Ureter (tissue), 1 donor: ENCODE measurements around the gene C2orf72. TPM values are rescaled to one million over a fixed set of nuclear protein-coding genes. Genes with fewer than 3 reads are reported as not detected.
"Not testable (repeated sequence)": the region's sequence is repeated elsewhere in the genome, so short reads cannot be mapped to it uniquely, and the experiment has no call there.

ENCODE experiments used
- DNase-seq: peaks from one replicate; pipeline ENCODE4 v3.0.0-alpha.2; 2020; ENCODE audit warnings: low spot score
- total RNA-seq: library from RNA; stranded (reverse); gene quantifications from one replicate; pipeline ENCODE4 v1.2.4, GENCODE V29; 2023
- donor health status: DM: yes; HTN: yes; CAD: no.

The C2orf72 gene
- total RNA-seq, 1 donor from 2014 or later, result 1.0 TPM

GRCh38 chr2:231013820-231014219, 23.5 kb upstream of the C2orf72 start:
- no peak for DNase-seq

DNA sequence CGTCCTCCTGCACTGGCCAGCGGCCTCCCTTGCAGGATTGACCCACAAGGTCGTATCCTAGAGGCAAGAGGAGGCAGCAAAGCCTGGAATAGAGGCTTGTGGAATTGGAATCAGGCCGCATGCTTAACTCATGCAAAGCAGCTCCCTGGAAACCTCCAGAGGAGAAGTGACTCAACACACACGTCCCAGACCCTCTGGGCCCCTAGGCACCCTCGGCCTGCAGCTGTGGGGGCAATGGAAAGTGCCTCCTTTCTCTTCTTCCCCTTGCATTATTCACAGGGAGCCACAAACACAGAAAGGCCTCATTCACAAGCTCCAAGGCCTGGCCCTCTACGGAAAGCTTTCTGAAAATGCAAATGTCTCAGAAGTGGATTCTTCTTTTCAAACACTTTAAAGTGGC, 21.8 kb upstream of the C2orf72 start:
- DNase-seq, result no peak

GRCh38 chr2:231015926-231016325, 21.4 kb upstream of the C2orf72 start:
- DNase-seq, result no peak

DNA sequence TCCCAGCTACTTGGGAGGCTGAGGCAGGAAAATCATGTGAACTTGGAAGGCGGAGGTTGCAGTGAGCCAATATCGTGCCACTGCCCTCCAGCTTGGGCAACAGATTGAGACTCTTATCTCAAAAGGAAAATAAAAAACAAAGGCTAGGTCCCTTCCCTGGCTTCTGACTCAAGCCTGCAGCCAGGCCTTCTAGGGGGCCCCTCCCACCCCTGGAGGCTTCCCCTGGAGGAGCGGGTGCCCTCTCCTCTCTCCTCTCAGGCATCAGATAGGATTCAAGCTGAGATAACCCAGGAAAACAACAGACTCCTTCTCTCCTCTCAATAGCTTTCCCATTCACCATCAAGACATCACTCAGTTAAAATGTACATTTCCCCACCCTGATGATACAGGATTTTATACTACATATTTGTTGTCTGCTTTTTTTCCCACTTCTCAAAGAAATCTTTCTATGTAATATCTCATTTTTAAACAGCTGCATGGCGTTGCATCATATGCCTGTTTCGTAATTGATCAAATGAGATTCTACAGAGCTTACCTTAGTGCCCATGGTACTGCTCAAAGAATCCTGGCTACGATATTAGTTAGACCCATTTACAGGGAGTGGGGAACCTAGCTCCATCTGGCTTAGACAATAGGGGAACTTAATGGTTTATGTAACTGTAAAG, 20.6 kb upstream of the C2orf72 start:
- no peak for DNase-seq

GRCh38 chr2:231017231-231017598, 20.1 kb upstream of the C2orf72 start:
- DNase-seq, result no peak

DNA sequence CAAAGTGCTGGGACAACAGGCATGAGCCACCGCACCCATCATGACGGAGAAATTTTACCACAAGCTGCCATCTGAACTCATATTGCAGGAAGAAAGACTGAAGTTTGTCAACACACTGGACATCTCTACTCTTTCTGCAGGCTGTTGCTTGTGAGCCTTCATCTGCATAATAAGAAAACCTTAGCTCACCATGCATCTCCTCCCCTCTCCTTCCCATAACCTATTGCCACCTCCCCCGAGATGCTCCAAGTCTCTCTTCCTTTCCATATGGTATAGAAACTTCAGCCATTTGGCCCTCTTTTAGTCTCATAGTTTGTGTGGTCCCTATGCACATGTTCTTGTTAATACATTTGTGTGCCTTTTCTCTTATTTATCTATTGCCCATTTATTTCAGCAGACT, 19.1 kb upstream of the C2orf72 start:
- DNase-seq, result no peak

DNA sequence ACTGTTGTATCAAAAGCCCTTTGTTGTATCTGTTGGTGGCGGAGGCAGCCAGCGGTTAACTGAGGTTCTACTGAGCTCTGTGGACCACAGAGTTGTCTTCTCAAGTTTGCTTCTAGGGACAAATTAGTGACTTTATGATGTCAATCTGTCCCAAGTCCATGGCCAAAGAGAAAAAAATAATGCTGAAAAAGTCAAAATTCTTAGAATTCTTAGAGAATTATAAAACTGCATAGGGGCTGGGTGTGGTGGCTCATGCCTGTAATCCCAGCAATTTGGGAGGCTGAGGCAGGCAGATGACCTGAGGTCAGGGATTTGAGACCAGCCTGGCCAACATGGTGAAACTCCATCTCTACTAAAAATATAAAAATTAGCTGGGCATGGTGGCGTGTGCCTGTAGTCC, 12.3 kb upstream of the C2orf72 start:
- not testable (repeated sequence) for DNase-seq

- DNase-seq, result no peak
These were observed 8.4 kb upstream of the C2orf72 start for GRCh38 chr2:231028889-231029288.

DNA sequence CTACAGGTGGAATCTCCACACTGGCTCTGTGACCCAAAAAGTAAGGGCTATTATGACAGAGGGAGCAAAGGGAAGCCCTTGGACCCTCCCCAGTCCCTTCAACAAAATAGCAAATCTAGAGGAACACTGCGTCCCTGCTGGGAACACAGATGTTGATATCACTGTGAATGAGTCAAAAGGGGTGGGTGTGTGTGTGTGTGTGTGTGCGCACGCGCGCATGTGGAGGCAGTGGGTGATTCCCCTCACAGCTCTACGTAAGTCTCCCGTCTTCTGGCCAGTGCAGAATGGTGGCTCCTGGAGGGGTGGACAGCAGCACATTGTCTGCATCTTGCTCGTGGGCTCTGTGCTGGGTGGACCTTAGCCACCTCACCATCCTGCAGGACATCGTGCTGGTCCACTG, 7.8 kb upstream of the C2orf72 start:
- DNase-seq, result no peak

GRCh38 chr2:231030725-231031124, 6.6 kb upstream of the C2orf72 start:
- no peak for DNase-seq

DNA sequence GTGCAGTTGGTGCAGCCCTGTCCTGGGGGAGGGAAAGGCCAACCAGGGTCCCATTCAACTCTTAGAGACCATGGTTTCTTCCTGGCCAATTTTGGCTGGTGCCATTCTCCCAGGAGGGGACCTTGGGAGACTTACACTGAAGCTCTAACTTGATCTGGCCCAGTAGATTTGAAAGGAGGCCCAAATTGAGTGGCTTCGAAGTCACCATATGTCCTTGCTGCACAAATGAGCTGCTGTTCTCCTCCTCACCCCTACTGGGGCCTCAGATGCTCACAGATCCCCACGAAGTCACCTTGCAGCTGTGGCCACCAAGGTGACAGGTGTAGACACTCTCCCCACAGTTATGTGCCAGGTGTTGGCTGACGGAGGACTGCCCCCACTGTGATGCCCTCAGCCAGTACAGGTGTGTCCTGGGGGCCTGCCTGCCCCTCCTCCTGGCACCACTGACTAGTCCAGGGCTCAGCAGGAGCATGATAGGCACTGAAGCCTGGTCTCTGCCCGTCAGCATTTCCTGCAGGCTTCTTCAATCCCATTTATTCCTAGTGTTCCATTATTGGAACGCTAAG, 4.7 kb upstream of the C2orf72 start:
- no peak for DNase-seq

- no peak for DNase-seq
These were observed 3.9 kb upstream of the C2orf72 start for GRCh38 chr2:231033147-231034132.

- no peak for DNase-seq
These were observed 2.9 kb upstream of the C2orf72 start for GRCh38 chr2:231034291-231034882.

DNA sequence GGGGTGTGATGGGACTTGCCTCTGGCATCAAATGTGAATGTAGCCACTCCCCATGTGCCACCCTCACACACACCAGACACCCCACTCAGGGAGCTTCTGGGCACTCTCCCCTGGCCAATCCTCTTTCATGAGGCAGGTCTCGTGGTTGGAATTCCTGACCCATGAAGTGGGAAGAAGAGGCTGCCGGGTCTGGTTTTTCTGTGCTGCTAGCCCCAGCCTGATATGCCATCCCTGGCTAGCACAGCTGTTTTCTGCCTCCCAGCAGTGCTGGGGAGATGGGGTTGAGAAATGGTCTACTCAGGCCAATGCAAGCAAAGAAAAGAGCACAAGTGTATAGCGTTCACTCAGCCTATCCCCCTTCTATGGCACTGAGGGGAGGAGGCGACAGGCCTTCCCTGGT, 1.2 kb upstream of the C2orf72 start:
- no peak for DNase-seq

GRCh38 chr2:231036578-231037106, 681 bp upstream of the C2orf72 start:
- DNase-seq, result no peak

- DNase-seq, result no peak
These were observed 584 bp downstream of the C2orf72 start for GRCh38 chr2:231037731-231038482.

DNA sequence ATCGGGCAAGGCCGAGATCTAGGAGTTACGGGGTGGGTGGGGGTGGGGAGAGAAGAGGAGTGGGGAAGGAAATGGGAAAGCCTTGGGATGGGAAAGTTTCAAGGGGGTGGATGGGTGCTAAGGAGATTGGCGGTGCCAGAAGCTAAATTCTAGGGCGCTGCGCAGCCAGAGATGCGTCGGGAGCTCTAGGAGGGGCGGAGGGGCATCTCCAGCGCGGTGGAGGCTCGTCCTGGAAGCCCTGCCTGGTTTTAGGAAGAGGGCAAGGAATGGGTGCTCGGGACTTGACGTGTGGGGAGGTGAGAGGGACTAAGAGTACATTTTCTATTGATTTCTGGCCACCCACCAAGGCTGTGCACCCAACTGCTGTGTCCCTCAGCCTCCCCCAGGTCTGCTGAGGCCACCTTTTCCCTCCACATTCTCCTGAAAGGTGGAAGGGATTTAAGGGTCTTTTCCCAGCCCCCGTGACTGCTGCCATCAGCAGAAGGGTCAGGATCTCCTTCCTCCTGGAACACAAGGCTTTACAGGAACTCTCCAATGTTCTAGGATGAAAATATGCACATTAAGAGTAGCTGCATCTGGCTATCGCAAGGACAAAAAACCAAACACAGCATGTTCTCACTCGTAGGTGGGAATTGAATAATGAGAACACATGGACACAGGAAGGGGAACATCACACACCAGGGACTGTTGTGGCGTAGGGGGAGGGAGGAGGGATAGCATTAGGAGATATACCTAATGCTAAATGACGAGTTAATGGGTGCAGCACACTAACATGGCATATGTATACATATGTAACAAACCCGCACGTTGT, 1.4 kb downstream of the C2orf72 start:
- no peak for DNase-seq

DNA sequence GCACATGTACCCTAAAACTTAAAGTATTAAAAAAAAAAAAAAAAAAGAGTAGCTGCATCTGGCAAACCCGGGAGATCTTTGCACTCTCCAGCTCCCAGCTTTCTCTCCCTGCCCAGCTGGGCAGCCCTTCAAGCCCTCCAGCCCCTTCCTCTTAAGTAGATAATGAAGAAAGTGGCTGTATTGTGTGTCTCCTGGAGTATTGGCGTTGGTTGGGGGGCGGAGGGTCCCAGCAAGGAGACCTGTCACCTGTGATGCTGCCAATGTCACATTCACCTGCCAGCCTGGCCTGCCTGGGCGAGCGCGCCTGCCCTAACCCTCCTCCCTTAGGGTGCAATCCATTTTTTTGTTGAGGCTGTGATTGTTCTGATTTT, 2.0 kb downstream of the C2orf72 start:
- DNase-seq, result no peak

DNA sequence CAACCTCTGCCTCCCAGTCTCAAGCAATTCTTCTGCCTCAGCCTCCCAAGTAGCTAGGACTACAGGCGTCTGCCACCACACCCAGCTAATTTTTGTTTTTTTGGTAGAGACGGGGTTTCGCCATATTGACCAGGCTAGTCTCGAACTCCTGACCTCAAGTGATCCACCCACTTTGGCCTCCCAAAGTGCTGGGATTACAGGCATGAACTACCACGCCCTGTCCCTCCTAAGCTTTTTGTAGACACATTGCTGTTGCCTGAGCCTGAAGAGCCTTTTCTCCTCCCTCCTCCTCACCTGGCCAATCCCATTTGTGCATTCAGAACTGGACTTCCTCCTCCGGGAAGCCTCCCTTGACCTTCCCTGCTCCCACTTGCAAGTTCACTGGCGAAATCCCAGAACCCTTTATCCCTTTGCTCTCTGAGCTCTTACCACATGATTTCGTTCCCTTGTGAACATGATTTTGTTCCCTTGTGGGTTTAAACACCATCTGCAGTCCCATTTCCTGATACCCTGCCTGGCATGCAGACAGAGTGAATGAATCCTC, 2.6 kb downstream of the C2orf72 start:
- DNase-seq, result no peak

- DNase-seq, result no peak
These were observed 3.9 kb downstream of the C2orf72 start for GRCh38 chr2:231041061-231041689.
